Endodermal cell (in vitro differentiated cells): ENCODE data around the gene TMEM108. TPM values are rescaled to one million over a fixed set of nuclear protein-coding genes. Genes with fewer than 3 reads are reported as not detected.

Source experiments
- DNase-seq: peaks from one replicate; pipeline ENCODE4 v3.0.0-alpha.2; 2017
- H3K27ac ChIP-seq: 2 replicates; pipeline ENCODE4 v1.5.1; 2013; ENCODE audit warnings: mild to moderate bottlenecking, low read depth, low read length, moderate library complexity
- H3K27me3 ChIP-seq: 2 replicates; pipeline ENCODE4 v1.6.1; 2013; ENCODE audit warnings: mild to moderate bottlenecking, low read length, moderate library complexity; ENCODE audit not compliant: insufficient read depth, control insufficient read depth, poor library complexity, severe bottlenecking
- H3K36me3 ChIP-seq: 2 replicates; pipeline ENCODE4 v1.7.0; 2013; ENCODE audit warnings: mild to moderate bottlenecking, low read length, moderate library complexity; ENCODE audit not compliant: control insufficient read depth, insufficient read depth
- H3K4me1 ChIP-seq: one replicate; pipeline ENCODE4 v1.7.0; 2013; ENCODE audit warnings: low read length; ENCODE audit not compliant: control insufficient read depth, insufficient read depth
- H3K4me3 ChIP-seq: 2 replicates; pipeline ENCODE4 v1.5.1; 2013; ENCODE audit warnings: mild to moderate bottlenecking, low read length, moderate library complexity
- H3K9ac ChIP-seq: 2 replicates; pipeline ENCODE4 v1.6.1; 2013; ENCODE audit warnings: mild to moderate bottlenecking, low read length, moderate library complexity; ENCODE audit not compliant: poor library complexity, severe bottlenecking; ENCODE audit errors: extremely low read depth
- H3K9me3 ChIP-seq: 2 replicates; pipeline ENCODE4 v1.6.1; 2013; ENCODE audit warnings: mild to moderate bottlenecking, low read length, moderate library complexity; ENCODE audit not compliant: control insufficient read depth
- H3K27ac Mint-ChIP-seq: 2 replicates; pipeline ENCODE4 v1.8.0; 2020; ENCODE audit warnings: mixed read lengths
- H3K27me3 Mint-ChIP-seq: 2 replicates; pipeline ENCODE4 v1.8.0; 2021; ENCODE audit warnings: mild to moderate bottlenecking, mixed read lengths; ENCODE audit not compliant: insufficient read depth
- H3K36me3 Mint-ChIP-seq: 2 replicates; pipeline ENCODE4 v1.8.0; 2020; ENCODE audit warnings: low read depth, mixed read lengths
- H3K4me1 Mint-ChIP-seq: 2 replicates; pipeline ENCODE4 v1.8.0; 2020; ENCODE audit warnings: mixed read lengths
- H3K4me3 Mint-ChIP-seq: 2 replicates; pipeline ENCODE4 v1.8.0; 2020; ENCODE audit warnings: mild to moderate bottlenecking, moderate library complexity, mixed read lengths
- H3K9me3 Mint-ChIP-seq: 2 replicates; pipeline ENCODE4 v1.8.0; 2020; ENCODE audit warnings: mild to moderate bottlenecking, mixed read lengths
- WGBS, 2 experiments: methylation state at CpG; one replicate each; pipeline versions ENCODE4 v1.1.5 to v1.1.7; 2013; ENCODE audit warnings: missing lambda C conversion rate in 2 of 2, mixed read lengths in 1 of 2; ENCODE audit not compliant: insufficient coverage in 1 of 2, insufficient read length in 1 of 2; 5-methylcytosine and 5-hydroxymethylcytosine counted together
- total RNA-seq, 2 donors: library from RNA; stranded (reverse); fragmentation: NEBNext Ultra II Directional in 1 of 2; extraction: Animal tissue kit (Norgen Biotek cat#: 25700) in 1 of 2; gene quantifications; 2 replicates in 1 of 2; 3 replicates in 1 of 2; pipeline ENCODE4 v1.2.1, GENCODE V29; 2021
- TF ChIP-seq, protein P1 (sequence below): fragments of 200-600 bp; sonication (generic); conservative IDR thresholded peaks from 2 replicates; pipeline ENCODE4 v1.5.0; 2021; ENCODE audit warnings: antibody characterized with exemption, mild to moderate bottlenecking

The TMEM108 gene
- total RNA-seq, 2 donors from 2014 or later = 4.8 to 7.9 TPM

DNA sequence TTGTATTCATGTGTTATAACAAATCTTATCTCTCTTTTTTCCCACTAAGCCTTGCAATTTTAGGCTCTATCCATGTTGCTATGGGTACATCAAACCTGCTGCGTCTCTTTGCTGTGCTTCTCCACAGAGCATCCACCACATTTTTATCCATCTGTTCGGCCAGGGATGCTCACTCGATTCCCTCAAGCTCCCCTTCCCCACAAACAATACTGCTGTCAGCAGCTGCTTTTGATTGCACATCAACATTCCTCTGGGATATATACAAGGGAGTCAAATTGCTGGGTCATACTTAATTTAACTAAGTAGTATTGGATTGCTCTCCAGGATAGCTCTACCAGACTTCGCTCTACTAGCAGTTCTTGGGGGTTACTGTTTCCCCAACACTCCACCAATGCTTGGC is 36.8 kb downstream of the TMEM108 start:
- Mint-ChIP-seq H3K4me1 (no peaks in the 10 kb centered on the region), H3K9me3 (no peaks in the 10 kb centered on the region), H3K27me3 (no peaks in the 10 kb centered on the region), H3K4me3 (no peak overlapping the region), H3K36me3 (no peaks in the 10 kb centered on the region), H3K27ac (no peak overlapping the region)
- Histone ChIP-seq H3K9ac (no peak overlapping the region), H3K36me3 (no peaks in the 10 kb centered on the region), H3K4me3 (no peak overlapping the region), H3K27me3 (peaks cover 4% of the 10 kb centered on the region), H3K9me3 (no peaks in the 10 kb centered on the region), H3K27ac (no peak overlapping the region), H3K4me1 (peaks cover 4% of the 10 kb centered on the region)
- DNase-seq = no peak
- TF ChIP-seq, protein P1, sequence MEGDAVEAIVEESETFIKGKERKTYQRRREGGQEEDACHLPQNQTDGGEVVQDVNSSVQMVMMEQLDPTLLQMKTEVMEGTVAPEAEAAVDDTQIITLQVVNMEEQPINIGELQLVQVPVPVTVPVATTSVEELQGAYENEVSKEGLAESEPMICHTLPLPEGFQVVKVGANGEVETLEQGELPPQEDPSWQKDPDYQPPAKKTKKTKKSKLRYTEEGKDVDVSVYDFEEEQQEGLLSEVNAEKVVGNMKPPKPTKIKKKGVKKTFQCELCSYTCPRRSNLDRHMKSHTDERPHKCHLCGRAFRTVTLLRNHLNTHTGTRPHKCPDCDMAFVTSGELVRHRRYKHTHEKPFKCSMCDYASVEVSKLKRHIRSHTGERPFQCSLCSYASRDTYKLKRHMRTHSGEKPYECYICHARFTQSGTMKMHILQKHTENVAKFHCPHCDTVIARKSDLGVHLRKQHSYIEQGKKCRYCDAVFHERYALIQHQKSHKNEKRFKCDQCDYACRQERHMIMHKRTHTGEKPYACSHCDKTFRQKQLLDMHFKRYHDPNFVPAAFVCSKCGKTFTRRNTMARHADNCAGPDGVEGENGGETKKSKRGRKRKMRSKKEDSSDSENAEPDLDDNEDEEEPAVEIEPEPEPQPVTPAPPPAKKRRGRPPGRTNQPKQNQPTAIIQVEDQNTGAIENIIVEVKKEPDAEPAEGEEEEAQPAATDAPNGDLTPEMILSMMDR = no peak
- WGBS, 2 experiments = 92 to 94% methylated on average over 4 of the region's 4 CpGs

GRCh38 chr3:133077688-133078087 is 39.5 kb downstream of the TMEM108 start:
- Mint-ChIP-seq H3K4me1 (no peaks in the 10 kb centered on the region), H3K36me3 (no peaks in the 10 kb centered on the region), H3K9me3 (no peaks in the 10 kb centered on the region), H3K4me3 (no peak overlapping the region), H3K27me3 (no peaks in the 10 kb centered on the region), H3K27ac (no peak overlapping the region)
- 76 to 100% methylated on average over 1 to 3 of the region's 3 CpGs for WGBS, 2 experiments
- Histone ChIP-seq H3K27ac (no peak overlapping the region), H3K4me3 (no peak overlapping the region), H3K4me1 (peaks cover 4% of the 10 kb centered on the region), H3K36me3 (no peaks in the 10 kb centered on the region), H3K9me3 (peaks cover 4% of the 10 kb centered on the region), H3K9ac (no peak overlapping the region), H3K27me3 (peaks cover 4% of the 10 kb centered on the region)
- DNase-seq = no peak
- TF ChIP-seq, protein P1 = no peak

DNA sequence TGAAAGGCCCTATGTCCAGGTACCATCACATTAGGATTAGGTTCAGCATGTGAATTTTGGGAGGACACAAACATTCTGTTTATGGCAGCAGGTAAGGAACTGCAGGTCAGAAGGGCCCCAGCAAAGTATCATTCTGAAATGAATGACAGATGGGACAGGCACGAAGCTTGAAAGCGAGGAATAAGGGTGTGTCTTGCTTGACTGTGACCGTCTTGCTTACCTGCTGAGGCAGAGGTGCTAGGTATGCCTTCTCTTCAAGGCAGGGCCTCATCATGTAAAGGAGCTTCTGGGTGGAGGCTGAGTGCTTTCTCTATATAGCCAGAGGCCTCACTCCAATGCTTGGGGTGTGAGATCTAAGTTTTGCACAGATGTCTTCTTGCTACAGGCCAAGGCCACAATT is 41.4 kb downstream of the TMEM108 start:
- Histone ChIP-seq H3K27me3 (peaks cover 4% of the 10 kb centered on the region), H3K4me3 (no peak overlapping the region), H3K27ac (no peak overlapping the region), H3K9ac (no peak overlapping the region), H3K36me3 (no peaks in the 10 kb centered on the region), H3K4me1 (peaks cover 4% of the 10 kb centered on the region), H3K9me3 (peaks cover 4% of the 10 kb centered on the region)
- H3K36me3 Mint-ChIP-seq = no peaks in the 10 kb centered on the region
- no peak for DNase-seq
- H3K4me3 Mint-ChIP-seq = no peak overlapping the region
- no peaks in the 10 kb centered on the region for H3K9me3 Mint-ChIP-seq
- TF ChIP-seq, protein P1 = no peak
- no peaks in the 10 kb centered on the region for H3K4me1 Mint-ChIP-seq
- H3K27me3 Mint-ChIP-seq = no peaks in the 10 kb centered on the region
- 59 to 61% methylated on average over 3 of the region's 3 CpGs for WGBS, 2 experiments
- no peak overlapping the region for H3K27ac Mint-ChIP-seq
